Tibial nerve (tissue), 4 donors: ENCODE results near the gene ZFYVE9. TPM values are rescaled to one million over a fixed set of nuclear protein-coding genes. Genes with fewer than 3 reads are reported as not detected.

Source experiments
- DNase-seq, 2 donors: peaks; one replicate each; pipeline ENCODE4 v3.0.0-alpha.2; 2019; ENCODE audit warnings: low spot score in 2 of 2
- H3K27ac ChIP-seq, 4 donors: fragments of 200-600 bp; sonication (generic) in 3 of 4; one replicate each; pipeline ENCODE4 v1.5.1; 2017 to 2019; ENCODE audit warnings: mild to moderate bottlenecking in 1 of 4
- H3K27me3 ChIP-seq, 2 donors: fragments of 200-600 bp; sonication (generic) in 1 of 2; one replicate each; pipeline versions ENCODE4 v1.5.1 to v1.6.0; 2017 to 2019
- H3K36me3 ChIP-seq, 3 donors: fragments of 200-600 bp; sonication (generic); one replicate each; pipeline ENCODE4 v1.5.1; 2018 to 2019
- H3K4me1 ChIP-seq, 4 donors: fragments of 200-600 bp; sonication (generic) in 3 of 4; one replicate each; pipeline ENCODE4 v1.5.1; 2017 to 2019
- H3K4me3 ChIP-seq, 4 donors: fragments of 200-600 bp; sonication (generic) in 3 of 4; one replicate each; pipeline ENCODE4 v1.5.1; 2017 to 2019; ENCODE audit warnings: mild to moderate bottlenecking in 1 of 4, moderate library complexity in 1 of 4
- H3K9me3 ChIP-seq, 4 donors: fragments of 200-600 bp; sonication (generic) in 3 of 4; one replicate each; pipeline ENCODE4 v1.5.1; 2017 to 2019
- EP300 ChIP-seq, 2 donors: sonication (generic); formaldehyde crosslinking; IDR thresholded peaks; one replicate each; pipeline ENCODE4 v1.6.1; 2017; ENCODE audit warnings: antibody characterized with exemption in 2 of 2, mild to moderate bottlenecking in 1 of 2
- POLR2A ChIP-seq, 2 donors: fragments of 450-650 bp; IDR thresholded peaks; one replicate each; pipeline ENCODE4 v1.6.1; 2017; ENCODE audit warnings: antibody characterized with exemption in 2 of 2, mild to moderate bottlenecking in 2 of 2, moderate library complexity in 2 of 2
- WGBS, 2 donors: methylation state at CpG; one replicate each; pipeline ENCODE4 v1.1.5; 2018; 5-methylcytosine and 5-hydroxymethylcytosine counted together
- total RNA-seq, 4 donors: library from RNA; depleted of rRNA; stranded (reverse); fragments of >200 nt; gene quantifications; one replicate each; pipeline ENCODE4 v1.1.0, GENCODE V29; 2016
- TF ChIP-seq, protein P1 (sequence below), 5 experiments: fragments of 200-600 bp in 3 of 5; fragments of 450-650 bp in 2 of 5; sonication (generic) in 3 of 5; IDR thresholded peaks; one replicate each; pipeline ENCODE4 v1.5.1; 2016 to 2019; ENCODE audit warnings: antibody characterized with exemption in 5 of 5, mild to moderate bottlenecking in 3 of 5, moderate library complexity in 2 of 5

The ZFYVE9 gene
- total RNA-seq, 4 donors from 2014 or later, result 29.1 to 39.6 (median 35.0) TPM

DNA sequence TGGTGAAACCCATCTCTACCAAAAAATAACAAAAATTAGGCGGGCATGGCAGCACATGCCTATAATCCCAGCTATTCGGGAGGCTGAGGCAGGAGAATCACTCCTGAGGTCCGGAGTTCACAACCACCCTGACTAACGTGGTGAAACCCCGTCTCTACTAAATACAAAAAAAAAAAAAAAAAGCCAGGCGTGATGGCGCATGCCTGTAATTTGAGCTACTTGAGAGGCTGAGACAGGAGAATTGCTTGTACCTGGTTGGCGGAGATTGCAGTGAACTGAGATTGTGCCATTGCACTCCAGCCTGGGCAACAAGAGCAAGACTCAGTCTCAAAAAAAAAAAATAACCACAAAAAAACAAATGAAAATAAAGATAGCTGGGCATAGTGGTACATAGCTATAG is 181.8 kb downstream of the ZFYVE9 start:
- H3K27ac ChIP-seq, result no peak overlapping the region
- TF ChIP-seq, protein P1, sequence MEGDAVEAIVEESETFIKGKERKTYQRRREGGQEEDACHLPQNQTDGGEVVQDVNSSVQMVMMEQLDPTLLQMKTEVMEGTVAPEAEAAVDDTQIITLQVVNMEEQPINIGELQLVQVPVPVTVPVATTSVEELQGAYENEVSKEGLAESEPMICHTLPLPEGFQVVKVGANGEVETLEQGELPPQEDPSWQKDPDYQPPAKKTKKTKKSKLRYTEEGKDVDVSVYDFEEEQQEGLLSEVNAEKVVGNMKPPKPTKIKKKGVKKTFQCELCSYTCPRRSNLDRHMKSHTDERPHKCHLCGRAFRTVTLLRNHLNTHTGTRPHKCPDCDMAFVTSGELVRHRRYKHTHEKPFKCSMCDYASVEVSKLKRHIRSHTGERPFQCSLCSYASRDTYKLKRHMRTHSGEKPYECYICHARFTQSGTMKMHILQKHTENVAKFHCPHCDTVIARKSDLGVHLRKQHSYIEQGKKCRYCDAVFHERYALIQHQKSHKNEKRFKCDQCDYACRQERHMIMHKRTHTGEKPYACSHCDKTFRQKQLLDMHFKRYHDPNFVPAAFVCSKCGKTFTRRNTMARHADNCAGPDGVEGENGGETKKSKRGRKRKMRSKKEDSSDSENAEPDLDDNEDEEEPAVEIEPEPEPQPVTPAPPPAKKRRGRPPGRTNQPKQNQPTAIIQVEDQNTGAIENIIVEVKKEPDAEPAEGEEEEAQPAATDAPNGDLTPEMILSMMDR (IDR thresholded peaks at IDR 0.05), result no peak
- no peak for TF ChIP-seq EP300 (IDR thresholded peaks at IDR 0.05)
- no peak for TF ChIP-seq POLR2A (IDR thresholded peaks at IDR 0.05)
- 94% methylated on average over 8 of the region's 8 CpGs for WGBS, 2 donors
- no peaks in the 10 kb centered on the region for H3K4me1 ChIP-seq
- H3K27me3 ChIP-seq, result no peaks in the 10 kb centered on the region
- DNase-seq, result no peak
- H3K4me3 ChIP-seq, result no peak overlapping the region
- peaks cover 0 to 5% (median 0%) of the 10 kb centered on the region in 3 donors for H3K36me3 ChIP-seq
- no peaks in the 10 kb centered on the region for H3K9me3 ChIP-seq

DNA sequence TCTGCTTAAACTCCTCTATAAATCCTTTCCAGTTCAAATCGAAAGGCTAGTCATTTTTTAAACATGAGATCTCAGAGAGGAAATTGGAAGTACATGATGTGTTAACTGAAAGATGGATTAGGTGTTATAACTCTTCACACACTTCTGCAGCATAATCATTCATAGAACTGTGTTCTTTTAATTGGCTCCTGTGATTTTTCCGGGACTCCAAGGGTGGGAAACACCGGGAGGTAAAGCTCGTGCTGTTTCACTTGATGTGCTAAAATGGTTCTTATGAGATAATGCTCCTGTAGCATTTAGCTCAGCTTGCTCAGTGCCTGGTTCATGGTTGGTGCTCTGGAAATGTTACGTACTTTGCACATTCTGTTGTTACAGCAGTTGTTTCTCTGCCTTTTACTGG is 183.9 kb downstream of the ZFYVE9 start:
- no peak for DNase-seq
- Histone ChIP-seq H3K9me3 (no peaks in the 10 kb centered on the region), H3K4me1 (no peaks in the 10 kb centered on the region), H3K27ac (no peak overlapping the region), H3K36me3 (peaks cover 0 to 3% (median 0%) of the 10 kb centered on the region in 3 donors), H3K27me3 (no peaks in the 10 kb centered on the region), H3K4me3 (no peak overlapping the region)
- TF ChIP-seq EP300 (IDR thresholded peaks at IDR 0.05) (no peak), POLR2A (IDR thresholded peaks at IDR 0.05) (no peak)
- TF ChIP-seq, protein P1 (IDR thresholded peaks at IDR 0.05), result no peak
- WGBS, 2 donors, result 67 to 80% methylated on average over 5 of the region's 5 CpGs

DNA sequence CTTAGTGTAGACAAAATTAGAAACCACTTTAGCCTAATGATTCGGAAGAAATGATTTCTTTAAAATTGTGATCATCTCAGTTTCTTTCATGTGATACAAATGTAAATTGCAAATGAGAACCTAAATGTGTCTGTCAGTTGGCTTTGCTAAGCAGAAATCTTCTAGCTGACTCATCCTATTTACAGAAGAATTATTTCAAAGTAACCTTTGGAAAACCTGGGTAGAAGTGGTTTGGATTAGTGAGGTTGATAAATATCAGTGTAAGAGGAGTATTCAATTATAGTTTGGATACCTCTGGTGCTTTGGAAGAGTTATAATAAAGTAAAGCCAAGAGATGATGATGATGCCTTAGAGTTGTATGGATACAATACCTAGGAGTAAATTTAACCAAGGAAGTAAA is 186.7 kb downstream of the ZFYVE9 start:
- Histone ChIP-seq H3K9me3 (no peaks in the 10 kb centered on the region), H3K36me3 (peaks cover 0 to 13% (median 0%) of the 10 kb centered on the region in 3 donors), H3K4me3 (no peak overlapping the region), H3K4me1 (no peaks in the 10 kb centered on the region), H3K27ac (no peak overlapping the region), H3K27me3 (no peaks in the 10 kb centered on the region)
- TF ChIP-seq POLR2A (IDR thresholded peaks at IDR 0.05), result no peak
- TF ChIP-seq, protein P1 (IDR thresholded peaks at IDR 0.05), result no peak
- TF ChIP-seq EP300 (IDR thresholded peaks at IDR 0.05), result no peak
- WGBS, 2 donors, result 94 to 100% methylated on average over 1 of the region's 1 CpG
- DNase-seq, result no peak

DNA sequence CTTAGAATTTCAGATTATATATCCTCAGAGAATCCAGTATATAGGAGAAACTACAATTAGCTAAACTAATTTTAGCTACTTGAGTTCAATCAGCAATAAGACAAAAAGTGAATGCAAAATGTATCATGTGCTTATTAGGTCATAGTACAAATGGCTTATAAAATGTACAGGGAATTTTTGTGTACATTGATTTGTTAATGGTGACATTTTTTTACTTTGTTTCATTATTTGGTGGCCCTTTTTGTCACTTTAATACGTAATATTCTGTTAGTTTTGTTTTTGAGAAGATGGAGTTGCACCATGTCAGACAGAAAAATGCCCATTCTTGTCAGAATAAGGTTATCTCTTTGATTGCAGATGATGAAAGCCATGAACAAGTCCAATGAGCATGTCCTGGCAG is 190.5 kb downstream of the ZFYVE9 start:
- 92 to 97% methylated on average over 1 of the region's 1 CpG for WGBS, 2 donors

DNA sequence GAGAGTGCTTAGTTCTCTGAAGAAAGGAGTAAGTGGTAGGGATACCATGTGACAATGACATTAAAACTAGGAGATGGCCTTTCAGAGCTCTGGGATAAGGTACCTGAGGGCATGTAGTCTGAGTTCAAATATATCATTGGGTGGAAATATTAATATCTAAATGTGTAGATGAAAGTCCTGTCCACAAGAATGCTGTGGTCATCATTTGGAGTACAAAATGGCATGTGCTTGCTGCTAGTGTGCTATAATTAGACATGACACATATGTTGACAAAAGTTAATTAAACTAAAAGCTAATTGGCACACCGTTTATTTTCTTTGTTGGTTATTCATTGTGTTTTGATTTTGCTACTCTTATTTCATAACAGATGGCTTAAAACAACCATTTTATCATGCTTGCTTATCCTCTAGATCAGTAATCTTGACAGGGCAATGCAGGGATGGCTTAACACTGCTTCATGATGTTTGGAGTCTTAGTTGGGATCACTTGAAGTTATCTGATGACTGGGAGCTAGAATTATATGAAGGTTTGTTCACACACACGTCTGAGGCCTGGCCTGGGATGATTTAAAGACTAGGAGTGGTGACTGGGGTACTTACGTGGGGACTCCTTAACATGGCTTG is 193.1 kb downstream of the ZFYVE9 start:
- no peak for TF ChIP-seq POLR2A (IDR thresholded peaks at IDR 0.05)
- TF ChIP-seq, protein P1 (IDR thresholded peaks at IDR 0.05), result no peak
- no peak for TF ChIP-seq EP300 (IDR thresholded peaks at IDR 0.05)
- Histone ChIP-seq H3K4me1 (no peaks in the 10 kb centered on the region), H3K4me3 (no peak overlapping the region), H3K27me3 (no peaks in the 10 kb centered on the region), H3K9me3 (no peaks in the 10 kb centered on the region), H3K27ac (no peak overlapping the region), H3K36me3 (peaks cover 0 to 68% (median 0%) of the 10 kb centered on the region in 3 donors)
- 89 to 95% methylated on average over 3 of the region's 3 CpGs for WGBS, 2 donors
- no peak for DNase-seq

More for the DNA sequence above, 190.5 kb downstream of the ZFYVE9 start:
- Histone ChIP-seq H3K4me1 (no peaks in the 10 kb centered on the region), H3K4me3 (no peak overlapping the region), H3K9me3 (no peaks in the 10 kb centered on the region), H3K27me3 (no peaks in the 10 kb centered on the region), H3K27ac (no peak overlapping the region), H3K36me3 (peaks cover 0 to 42% (median 0%) of the 10 kb centered on the region in 3 donors)
- DNase-seq, result no peak
- TF ChIP-seq, protein P1 (IDR thresholded peaks at IDR 0.05), result no peak
- TF ChIP-seq POLR2A (IDR thresholded peaks at IDR 0.05) (no peak), EP300 (IDR thresholded peaks at IDR 0.05) (no peak)
